Measurements from ENCODE around the gene IFI6. TPM values are rescaled to one million over a fixed set of nuclear protein-coding genes. Genes with fewer than 3 reads are reported as not detected.
A peak's percentile ranks its signal among the peaks of the same experiment; 100 is the strongest.

Gene IFI6
- total and polyA plus RNA-seq, 2 of the 8 experiments (the other 6 are each of a cell fraction or from before 2014, with no cell fraction given), result 6.1 to 13.2 TPM

GRCh38 chr1:27624467-27625178, 47.4 kb downstream of the IFI6 start:
- Histone ChIP-seq H3K4ac (replicated peaks; ENCODE audit: insufficient read length, low read depth, low read length) (peak overlapping the region; percentile 80), H3K23ac (ENCODE audit: insufficient read length) (no peak overlapping the region), H3K79me2 (ENCODE audit: control insufficient read depth in 1 of 2, insufficient read depth in 2 of 2, low read length in 2 of 2) (no peaks in the 10 kb centered on the region), H4K20me1 (replicated peaks in 1 of 2; ENCODE audit: control insufficient read depth in 1 of 2, insufficient read depth in 2 of 2, low read length in 2 of 2) (peaks cover 0 to 1% of the 10 kb centered on the region in 2 experiments), H3K4me1 (replicated peaks in 1 of 4; ENCODE audit: control insufficient read depth in 3 of 4, insufficient read depth in 4 of 4, low read length in 3 of 4) (peaks cover 2 to 19% (median 8%) of the 10 kb centered on the region in 4 experiments), H2BK120ac (replicated peaks; ENCODE audit: low read depth, low read length) (no peak overlapping the region), H3K36me3 (ENCODE audit: control insufficient read depth in 2 of 4, insufficient read depth in 4 of 4, low read length in 3 of 4) (no peaks in the 10 kb centered on the region), H3K4me3 (ENCODE audit: extremely low read depth in 1 of 4, insufficient read depth in 2 of 4, low read depth in 3 of 4, low read length in 4 of 4) (no peak overlapping the region), H3K27ac (ENCODE audit: low read depth, low read length) (no peak overlapping the region), H2BK15ac (ENCODE audit: low read length) (peak overlapping the region; percentile 34), H2BK5ac (ENCODE audit: low read depth, low read length) (no peak overlapping the region), H3K18ac (ENCODE audit: extremely low read depth, low read length) (no peak overlapping the region), H2BK20ac (ENCODE audit: low read length) (peak overlapping the region; percentile 16), H3K14ac (ENCODE audit: insufficient read length) (no peak overlapping the region), H4K5ac (ENCODE audit: insufficient read length, low read depth, low read length) (no peak overlapping the region), H2AFZ (ENCODE audit: low read length) (no peak overlapping the region), H4K91ac (replicated peaks; ENCODE audit: insufficient read length, low read length) (no peak overlapping the region), H3K9me3 (ENCODE audit: insufficient read depth in 2 of 2, low read depth in 1 of 2, low read length in 1 of 2) (no peaks in the 10 kb centered on the region), H3K23me2 (ENCODE audit: low read depth, low read length) (no peaks in the 10 kb centered on the region), H3K79me1 (ENCODE audit: low read depth, low read length) (peaks cover 3% of the 10 kb centered on the region; the same call in 1 of the 2 replicates), H3K9ac (replicated peaks in 1 of 4; ENCODE audit: extremely low read depth in 1 of 4, low read depth in 3 of 4, low read length in 3 of 4) (no peak overlapping the region), H4K8ac (ENCODE audit: extremely low read depth, insufficient read depth, low read length) (no peak overlapping the region), H3K56ac (replicated peaks; ENCODE audit: insufficient read length, low read depth, low read length) (no peak overlapping the region), H3K4me2 (ENCODE audit: insufficient read depth in 1 of 2, low read depth in 2 of 2, low read length in 2 of 2) (no peak overlapping the region), H2AK5ac (ENCODE audit: low read depth, low read length) (no peak overlapping the region; the same call in 1 of the 2 replicates), H3K27me3 (replicated peaks in 1 of 4; ENCODE audit: control insufficient read depth in 3 of 4, extremely low read depth in 1 of 4, insufficient read depth in 3 of 4, low read length in 3 of 4) (no peaks in the 10 kb centered on the region), H2BK12ac (ENCODE audit: low read depth, low read length) (peak overlapping the region; percentile 22; the same call in 1 of the 2 replicates)
- DNase-seq (ENCODE audit: low read depth in 1 of 2, low spot score in 2 of 2) (no peak), FAIRE-seq (no peak)
- WGBS, 2 experiments (ENCODE audit: extremely low coverage in 1 of 2, insufficient coverage in 1 of 2, insufficient read length in 1 of 2, insufficient replicate concordance in 2 of 2, low coverage in 1 of 2, low lambda C conversion rate in 2 of 2, missing lambda C conversion rate in 1 of 2), result 70% methylated on average over 7 of the region's 7 CpGs; no CpG with 5 or more reads in 1 of the 2 experiments
- ChIA-PET POLR2A (ENCODE audit: partially characterized antibody) (interaction anchor here (1.0 kb wide), 2 partner anchors 8 to 302 kb away, joined by 3 to 4 read pairs; partner anchors contain the start of gene TMEM222), CTCF (ENCODE audit: partially characterized antibody) (interaction anchor here (0.6 to 37.8 kb wide), 7 partner anchors 16 to 1237 kb away, joined by 3 to 1807 read pairs (median 8); partner anchors contain the start of gene IFI6)
- TF ChIP-seq HDAC2 (IDR thresholded peaks at IDR 0.05; ENCODE audit: borderline replicate concordance in 1 of 2, low read depth in 2 of 2, low read length in 2 of 2) (no peak), CBX5 (IDR thresholded peaks at IDR 0.05; ENCODE audit: low read depth, low read length) (no peak), CBX8 (IDR thresholded peaks at IDR 0.05; ENCODE audit: borderline replicate concordance, low read depth, low read length) (no peak), CREB1 (IDR thresholded peaks at IDR 0.05) (no peak), TCF12 (IDR thresholded peaks at IDR 0.05; ENCODE audit: low read depth, low read length) (no peak), JUN (IDR thresholded peaks at IDR 0.05; ENCODE audit: low read depth, low read length) (no peak), CTCF (IDR thresholded peaks at IDR 0.05; ENCODE audit: control extremely low read depth in 1 of 3, insufficient read depth in 1 of 3, low read depth in 1 of 3, low read length in 3 of 3) (no peak), NRF1 (IDR thresholded peaks at IDR 0.05; ENCODE audit: low read depth, low read length) (no peak), BRCA1 (IDR thresholded peaks at IDR 0.05; ENCODE audit: low read depth, low read length) (no peak), KDM1A (IDR thresholded peaks at IDR 0.05; ENCODE audit: borderline replicate concordance, low read length) (no peak)

Measured in H1 (cell line).